Peyer's patch (tissue), 4 donors: ENCODE results near the gene PROSER3. TPM values are rescaled to one million over a fixed set of nuclear protein-coding genes. Genes with fewer than 3 reads are reported as not detected.

ENCODE experiments used
- DNase-seq, 3 donors: peaks; one replicate each; pipeline ENCODE4 v3.0.0-alpha.2; 2017 to 2019
- H3K27ac ChIP-seq, 4 donors: fragments of 200-600 bp; sonication (generic); one replicate each; pipeline ENCODE4 v1.5.1; 2016 to 2019
- H3K27me3 ChIP-seq, 2 donors: fragments of 200-600 bp; sonication (generic); one replicate each; pipeline ENCODE4 v1.5.1; 2019
- H3K36me3 ChIP-seq, 3 donors: fragments of 200-600 bp; sonication (generic); one replicate each; pipeline ENCODE4 v1.5.1; 2016 to 2019
- H3K4me1 ChIP-seq, 4 donors: fragments of 200-600 bp; sonication (generic); one replicate each; pipeline ENCODE4 v1.5.1; 2016 to 2019
- H3K4me3 ChIP-seq, 4 donors: fragments of 200-600 bp; sonication (generic); 1 replicate in 3 of 4; 2 replicates in 1 of 4; pipeline ENCODE4 v1.5.1; 2016 to 2019; ENCODE audit warnings: mild to moderate bottlenecking in 1 of 4
- H3K9me3 ChIP-seq, 4 donors: fragments of 200-600 bp; sonication (generic); one replicate each; pipeline ENCODE4 v1.5.1; 2016 to 2019; ENCODE audit warnings: mild to moderate bottlenecking in 1 of 4
- CTCF ChIP-seq, 6 experiments: fragments of 450-650 bp in 4 of 6; fragments of 200-600 bp in 2 of 6; sonication (generic) in 1 of 6; IDR thresholded peaks; one replicate each; pipeline ENCODE4 v1.5.1; 2017 to 2019; ENCODE audit warnings: antibody characterized with exemption in 6 of 6, mild to moderate bottlenecking in 3 of 6, moderate library complexity in 1 of 6
- POLR2A ChIP-seq, 2 donors: fragments of 450-650 bp; IDR thresholded peaks; one replicate each; pipeline ENCODE4 v1.5.1; 2017; ENCODE audit warnings: antibody characterized with exemption in 2 of 2, mild to moderate bottlenecking in 2 of 2, moderate library complexity in 2 of 2
- total RNA-seq, 4 donors: library from RNA; depleted of rRNA; stranded (reverse); fragments of >200 nt; gene quantifications; one replicate each; pipeline ENCODE4 v1.1.0, GENCODE V29; 2016

Gene PROSER3
- total RNA-seq, 4 donors from 2014 or later = 6.0 to 36.8 (median 27.2) TPM

DNA sequence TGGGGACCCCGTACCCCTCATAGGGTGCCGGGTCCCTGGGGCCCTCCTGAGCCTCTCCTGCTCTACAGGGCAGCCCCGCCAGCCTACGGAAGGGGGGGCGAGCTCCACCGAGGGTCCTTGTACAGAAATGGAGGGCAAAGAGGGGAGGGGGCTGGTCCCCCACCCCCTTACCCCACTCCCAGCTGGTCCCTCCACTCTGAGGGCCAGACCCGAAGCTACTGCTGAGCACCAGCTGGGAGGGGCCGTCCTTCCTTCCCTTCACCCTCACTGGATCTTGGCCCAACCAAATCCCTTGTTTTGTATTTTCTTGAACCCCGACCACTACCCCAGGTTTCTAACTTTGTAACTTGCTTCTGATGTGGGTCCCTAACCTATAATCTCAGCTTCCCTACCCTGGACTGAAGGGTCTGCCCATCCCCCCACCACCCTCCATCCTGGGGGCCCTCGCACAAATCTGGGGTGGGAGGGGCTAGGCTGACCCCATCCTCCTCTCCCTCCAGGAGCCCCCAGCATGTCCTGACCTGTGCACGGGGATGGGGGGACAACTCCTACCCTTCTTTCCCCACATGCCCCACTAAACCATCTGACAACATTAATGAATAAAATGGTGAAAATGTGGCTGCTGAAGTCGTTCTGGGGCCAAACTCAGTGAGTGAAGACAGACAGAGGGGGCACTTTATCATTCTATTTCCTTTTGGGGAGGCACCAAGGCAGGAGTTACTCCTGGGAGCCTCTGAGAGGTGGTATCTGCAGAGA, 30.4 kb downstream of the PROSER3 start:
- H3K27ac ChIP-seq = no peak overlapping the region
- no peak for TF ChIP-seq POLR2A (IDR thresholded peaks at IDR 0.05)
- TF ChIP-seq CTCF (IDR thresholded peaks at IDR 0.05) = no peak
- H3K4me1 ChIP-seq = no peaks in the 10 kb centered on the region
- H3K36me3 ChIP-seq = no peaks in the 10 kb centered on the region
- no peaks in the 10 kb centered on the region for H3K27me3 ChIP-seq
- no peak overlapping the region for H3K4me3 ChIP-seq
- no peak for DNase-seq
- H3K9me3 ChIP-seq = no peaks in the 10 kb centered on the region

DNA sequence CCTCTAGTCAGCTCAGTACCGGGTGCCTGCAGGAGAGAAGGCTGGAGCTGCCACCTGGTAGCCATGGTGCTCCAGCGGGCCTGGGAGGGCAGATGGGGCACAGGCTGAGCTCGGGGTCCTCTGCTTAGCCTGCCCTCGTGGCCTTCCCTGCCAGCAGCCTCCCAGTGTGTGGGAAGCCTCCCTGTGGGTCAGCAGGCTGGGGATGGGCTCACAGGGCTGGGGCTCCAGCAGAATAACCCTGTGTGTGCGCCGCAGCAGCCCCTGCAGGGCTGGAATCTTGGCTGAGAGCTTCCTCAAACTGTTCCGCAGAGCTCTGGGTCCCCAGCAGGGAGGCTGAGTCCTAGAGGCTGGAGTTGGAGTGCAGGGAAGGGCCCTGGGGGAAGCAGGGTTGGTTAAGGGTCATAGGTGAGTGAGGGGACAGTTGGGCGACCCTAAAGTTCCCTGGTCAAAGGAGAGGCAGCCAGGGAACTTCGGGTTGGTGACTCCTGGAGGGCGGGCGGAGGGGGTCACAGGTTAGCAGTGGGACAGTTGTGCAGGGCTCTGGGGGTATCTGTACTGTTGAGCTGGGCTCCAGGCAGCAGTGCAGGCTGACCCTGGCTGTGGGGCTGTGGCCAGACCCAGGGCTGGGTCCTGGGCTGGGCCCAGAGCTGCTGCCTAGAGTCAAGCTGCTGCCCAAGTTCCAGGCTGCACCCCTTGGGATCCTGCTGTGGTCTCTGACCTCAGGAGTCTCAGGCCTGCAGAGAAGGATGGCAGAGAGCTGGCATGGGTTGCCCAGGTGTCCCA, 31.4 kb downstream of the PROSER3 start:
- DNase-seq = no peak
- H3K36me3 ChIP-seq = no peaks in the 10 kb centered on the region
- H3K27ac ChIP-seq = no peak overlapping the region
- TF ChIP-seq POLR2A (IDR thresholded peaks at IDR 0.05) = no peak
- no peak for TF ChIP-seq CTCF (IDR thresholded peaks at IDR 0.05)
- no peaks in the 10 kb centered on the region for H3K27me3 ChIP-seq
- H3K9me3 ChIP-seq = no peaks in the 10 kb centered on the region
- H3K4me1 ChIP-seq = no peaks in the 10 kb centered on the region
- H3K4me3 ChIP-seq = no peak overlapping the region

GRCh38 chr19:35789978-35790944, 32.3 kb downstream of the PROSER3 start:
- no peaks in the 10 kb centered on the region for H3K4me1 ChIP-seq
- no peaks in the 10 kb centered on the region for H3K9me3 ChIP-seq
- TF ChIP-seq POLR2A (IDR thresholded peaks at IDR 0.05) (no peak), CTCF (IDR thresholded peaks at IDR 0.05) (no peak)
- no peaks in the 10 kb centered on the region for H3K36me3 ChIP-seq
- no peaks in the 10 kb centered on the region for H3K27me3 ChIP-seq
- no peak overlapping the region for H3K27ac ChIP-seq
- no peak for DNase-seq
- H3K4me3 ChIP-seq = no peak overlapping the region

- TF ChIP-seq POLR2A (IDR thresholded peaks at IDR 0.05) (no peak), CTCF (IDR thresholded peaks at IDR 0.05) (no peak)
- H3K4me3 ChIP-seq = no peak overlapping the region
Observed at GRCh38 chr19:35790981-35791813, 33.2 kb downstream of the PROSER3 start.

More at GRCh38 chr19:35790981-35791813, 33.2 kb downstream of the PROSER3 start:
- Histone ChIP-seq H3K4me1 (no peaks in the 10 kb centered on the region), H3K9me3 (no peaks in the 10 kb centered on the region), H3K27ac (no peak overlapping the region), H3K36me3 (no peaks in the 10 kb centered on the region), H3K27me3 (no peaks in the 10 kb centered on the region)
- DNase-seq = no peak
